Ectodermal cell (in vitro differentiated cells): ENCODE data around the gene ALDH5A1.

Experiments used
- H3K27ac ChIP-seq: 2 replicates; pipeline ENCODE4 v1.7.0; 2013; ENCODE audit warnings: mild to moderate bottlenecking, low read depth, low read length; ENCODE audit not compliant: insufficient read depth, poor library complexity, severe bottlenecking
- H3K27me3 ChIP-seq: 2 replicates; pipeline ENCODE4 v1.7.0; 2013; ENCODE audit warnings: mild to moderate bottlenecking, low read length; ENCODE audit not compliant: insufficient read depth, control insufficient read depth, poor library complexity, severe bottlenecking
- H3K36me3 ChIP-seq: one replicate; pipeline ENCODE4 v1.7.0; 2013; ENCODE audit warnings: low read length; ENCODE audit not compliant: control insufficient read depth, insufficient read depth
- H3K4me1 ChIP-seq: one replicate; pipeline ENCODE4 v1.7.0; 2013; ENCODE audit warnings: low read length; ENCODE audit not compliant: control insufficient read depth, insufficient read depth
- H3K4me3 ChIP-seq: 2 replicates; pipeline ENCODE4 v1.7.0; 2013; ENCODE audit warnings: low read depth, low read length, control low read depth; ENCODE audit not compliant: insufficient read depth
- H3K9me3 ChIP-seq: 2 replicates; pipeline ENCODE4 v1.7.0; 2013; ENCODE audit warnings: mild to moderate bottlenecking, low read length, moderate library complexity; ENCODE audit not compliant: control insufficient read depth
- WGBS, 2 experiments: methylation state at CpG; one replicate each; pipeline ENCODE4 v1.1.7; 2013; ENCODE audit warnings: missing lambda C conversion rate in 2 of 2; 5-methylcytosine and 5-hydroxymethylcytosine counted together

ALDH5A1 gene

DNA sequence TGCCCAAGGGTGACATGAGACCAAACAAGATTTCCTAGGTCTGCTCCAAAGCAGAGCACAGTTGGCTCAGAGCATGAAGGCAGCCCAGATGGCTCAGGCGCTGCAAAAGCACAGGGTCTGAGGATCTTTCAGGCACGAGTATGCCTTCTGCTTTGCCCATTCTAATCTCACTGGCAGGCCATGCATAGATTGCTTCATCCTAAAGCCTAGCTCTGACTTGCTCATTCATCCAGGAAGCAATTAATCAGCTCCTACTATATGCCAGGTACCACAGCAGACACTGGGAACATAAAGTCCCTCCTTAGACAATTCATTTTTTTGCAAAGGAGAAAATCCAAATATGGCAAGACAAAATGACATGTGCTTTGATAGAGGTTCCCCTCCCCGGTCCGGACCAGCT is 36.6 kb upstream of the ALDH5A1 start:
- no peaks in the 10 kb centered on the region for H3K27me3 ChIP-seq
- H3K4me3 ChIP-seq = no peak overlapping the region
- no peaks in the 10 kb centered on the region for H3K36me3 ChIP-seq
- no peak overlapping the region for H3K27ac ChIP-seq
- H3K4me1 ChIP-seq = no peaks in the 10 kb centered on the region
- WGBS, 2 experiments = 66 to 69% methylated on average over 4 of the region's 4 CpGs
- no peaks in the 10 kb centered on the region for H3K9me3 ChIP-seq

DNA sequence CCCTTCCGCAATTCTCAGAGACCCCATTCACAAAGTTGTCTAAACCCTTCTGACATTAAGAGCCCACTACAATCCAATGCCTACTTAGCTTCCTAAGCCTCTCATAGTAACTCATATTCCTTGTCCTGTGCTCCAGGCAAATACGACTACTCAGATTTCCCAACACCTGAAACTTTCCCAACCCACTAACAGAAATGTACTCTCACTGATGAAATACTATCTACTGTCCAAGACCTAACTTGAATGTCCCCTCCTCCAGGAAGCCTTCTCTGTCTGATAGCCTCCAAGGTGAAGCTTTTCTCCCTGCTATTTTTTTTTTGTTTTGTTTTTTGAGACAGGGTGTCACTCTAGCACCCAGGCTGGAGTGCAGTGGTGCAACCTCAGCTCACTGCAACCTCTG is 35.8 kb upstream of the ALDH5A1 start:
- no peaks in the 10 kb centered on the region for H3K9me3 ChIP-seq
- no peak overlapping the region for H3K27ac ChIP-seq
- H3K4me1 ChIP-seq = no peaks in the 10 kb centered on the region
- no peaks in the 10 kb centered on the region for H3K36me3 ChIP-seq
- 90 to 92% methylated on average over 2 of the region's 2 CpGs for WGBS, 2 experiments
- H3K4me3 ChIP-seq = no peak overlapping the region
- H3K27me3 ChIP-seq = no peaks in the 10 kb centered on the region

DNA sequence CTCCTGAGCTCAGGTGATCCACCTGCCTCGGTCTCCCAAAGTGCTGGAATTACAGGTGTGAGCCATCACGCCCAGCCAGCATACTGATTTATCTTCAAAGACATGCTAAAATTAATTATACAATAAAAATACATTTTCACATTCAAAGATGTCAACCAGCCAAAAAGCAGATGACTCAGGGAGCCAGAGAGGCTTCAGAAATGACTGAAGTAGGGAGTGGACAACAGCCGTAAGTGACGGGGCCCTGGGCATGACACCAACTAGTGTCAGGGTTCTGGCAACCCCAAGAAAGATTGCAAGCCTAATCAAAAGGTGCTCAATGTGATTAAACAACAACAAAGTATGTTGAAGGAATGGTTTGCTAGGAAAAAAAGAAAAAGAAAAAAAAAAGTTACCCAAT is 33.8 kb upstream of the ALDH5A1 start:
- H3K27me3 ChIP-seq = no peaks in the 10 kb centered on the region
- H3K4me1 ChIP-seq = no peaks in the 10 kb centered on the region
- no peaks in the 10 kb centered on the region for H3K9me3 ChIP-seq
- 94 to 98% methylated on average over 4 of the region's 4 CpGs for WGBS, 2 experiments
- H3K4me3 ChIP-seq = no peak overlapping the region
- H3K36me3 ChIP-seq = no peaks in the 10 kb centered on the region
- H3K27ac ChIP-seq = no peak overlapping the region

DNA sequence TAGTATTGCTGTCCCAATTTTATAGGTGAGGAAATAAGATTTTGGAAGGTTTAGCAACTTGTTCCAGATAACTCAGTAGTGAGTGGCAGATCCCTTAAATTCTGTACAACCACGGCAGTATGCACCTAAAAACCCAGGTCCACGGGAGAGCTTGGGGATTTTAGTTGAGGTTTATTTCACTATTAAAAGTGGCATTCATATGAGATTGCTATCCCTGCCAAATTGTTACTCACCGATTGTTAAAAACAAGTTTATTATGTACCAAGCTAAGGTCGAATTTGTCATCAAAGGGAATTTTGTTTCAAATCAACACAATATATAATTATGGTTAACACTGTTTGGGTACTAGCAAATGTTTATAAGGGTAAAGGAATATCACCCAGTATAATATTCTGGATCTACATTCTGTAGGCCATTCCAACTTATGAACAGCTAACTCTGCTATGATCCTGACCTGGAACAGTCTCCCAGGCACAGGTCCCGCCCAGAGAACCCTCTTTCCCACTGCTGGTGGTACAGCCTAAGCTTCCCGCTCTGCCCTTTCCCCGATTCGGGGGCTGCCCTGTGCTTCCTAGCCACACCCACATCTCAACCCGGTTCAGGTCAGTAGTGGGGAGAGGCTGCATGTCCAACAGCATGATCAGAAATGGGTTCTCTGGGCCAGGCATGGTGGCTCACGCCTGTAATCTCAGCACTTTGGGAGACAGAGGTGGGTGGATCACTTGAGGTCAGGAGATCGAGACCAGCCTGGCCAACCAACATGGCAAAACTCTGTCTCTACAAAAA is 30.3 kb upstream of the ALDH5A1 start:
- Histone ChIP-seq H3K9me3 (no peaks in the 10 kb centered on the region), H3K27ac (no peak overlapping the region), H3K36me3 (no peaks in the 10 kb centered on the region), H3K27me3 (no peaks in the 10 kb centered on the region), H3K4me3 (no peak overlapping the region), H3K4me1 (no peaks in the 10 kb centered on the region)
- 90 to 91% methylated on average over 9 to 11 of the region's 11 CpGs for WGBS, 2 experiments

DNA sequence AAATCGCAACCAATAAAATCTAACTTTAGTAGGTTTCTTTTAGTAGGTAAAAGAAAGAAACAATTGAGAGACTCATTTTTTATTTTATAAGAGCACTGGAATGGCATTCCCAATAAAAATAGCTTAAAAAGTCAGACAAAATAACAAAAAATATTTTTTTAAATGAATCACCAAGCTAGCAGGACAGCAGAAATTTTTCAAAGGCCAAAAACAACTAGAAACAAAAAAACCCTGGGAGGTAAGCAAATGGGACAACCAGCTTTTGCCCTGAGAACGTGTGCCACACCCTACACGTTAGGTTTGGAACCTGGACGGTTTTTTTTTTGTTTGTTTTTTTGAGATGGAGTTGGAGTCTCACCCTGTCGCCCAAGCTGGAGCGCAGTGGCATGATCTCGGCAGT is 25.0 kb upstream of the ALDH5A1 start:
- no peak overlapping the region for H3K27ac ChIP-seq
- no peaks in the 10 kb centered on the region for H3K36me3 ChIP-seq
- no peaks in the 10 kb centered on the region for H3K4me1 ChIP-seq
- no peaks in the 10 kb centered on the region for H3K9me3 ChIP-seq
- H3K4me3 ChIP-seq = no peak overlapping the region
- no peaks in the 10 kb centered on the region for H3K27me3 ChIP-seq
- 88 to 93% methylated on average over 6 of the region's 7 CpGs for WGBS, 2 experiments

DNA sequence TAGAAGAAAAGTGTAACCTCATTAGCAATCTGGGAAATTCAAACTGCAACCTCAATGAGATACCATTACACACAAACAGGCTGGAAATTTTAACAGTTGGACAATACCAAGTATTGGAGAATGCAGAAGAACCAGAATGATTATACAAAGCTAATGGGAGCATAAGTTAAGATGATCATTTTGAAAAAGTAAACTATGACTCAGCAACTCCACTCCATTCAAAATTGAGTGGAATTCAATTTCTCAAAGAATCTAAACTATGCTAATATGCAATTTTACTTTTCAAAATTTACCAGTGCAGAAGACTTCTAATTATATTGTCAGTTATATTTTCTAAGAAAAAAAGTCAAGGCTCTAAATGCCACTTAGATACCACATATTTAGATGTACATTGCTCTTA is 22.6 kb upstream of the ALDH5A1 start:
- Histone ChIP-seq H3K36me3 (no peaks in the 10 kb centered on the region), H3K27me3 (no peaks in the 10 kb centered on the region), H3K9me3 (no peaks in the 10 kb centered on the region), H3K27ac (no peak overlapping the region), H3K4me1 (no peaks in the 10 kb centered on the region), H3K4me3 (no peak overlapping the region)

DNA sequence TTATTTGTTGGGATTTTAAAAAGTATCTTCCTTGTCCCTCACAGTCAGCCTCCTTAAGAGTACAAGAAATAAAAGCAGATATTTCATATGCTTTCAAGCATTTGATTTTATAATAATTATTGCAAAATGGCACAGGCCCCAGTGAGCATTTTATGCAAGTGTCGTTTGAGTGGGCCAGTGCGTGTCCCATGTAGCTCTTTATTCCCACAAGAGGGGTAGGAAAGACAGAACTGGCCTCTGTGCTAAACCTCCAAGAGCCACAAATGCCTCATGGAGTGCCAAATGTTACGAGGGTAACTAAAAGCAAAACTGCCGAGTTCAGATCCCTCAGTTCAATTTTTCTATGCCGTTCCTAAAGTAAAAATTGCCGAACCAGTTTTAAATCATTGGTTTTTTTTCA is 18.1 kb upstream of the ALDH5A1 start:
- Histone ChIP-seq H3K27ac (no peak overlapping the region), H3K27me3 (no peaks in the 10 kb centered on the region), H3K4me1 (no peaks in the 10 kb centered on the region), H3K4me3 (no peak overlapping the region), H3K36me3 (no peaks in the 10 kb centered on the region), H3K9me3 (no peaks in the 10 kb centered on the region)
- 92 to 97% methylated on average over 6 of the region's 6 CpGs for WGBS, 2 experiments

DNA sequence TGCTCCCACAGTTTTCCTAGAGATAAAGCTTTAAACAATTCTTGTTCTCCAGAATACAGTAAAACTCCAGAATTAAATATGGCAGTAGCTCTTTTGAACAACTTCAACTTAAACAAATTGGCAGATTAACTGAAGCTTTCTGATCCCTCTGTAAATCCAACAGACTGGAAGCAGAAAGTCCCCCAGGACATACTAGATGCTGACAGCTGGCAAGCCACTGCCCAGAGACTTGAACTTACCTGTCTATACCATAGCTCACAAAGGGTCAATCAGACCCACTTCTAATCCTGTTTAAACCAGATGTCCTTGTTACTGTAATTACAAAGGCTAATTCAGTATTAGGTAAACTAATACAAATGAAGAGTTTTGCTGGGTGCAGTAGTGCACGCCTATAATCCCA is 17.7 kb upstream of the ALDH5A1 start:
- Histone ChIP-seq H3K4me3 (no peak overlapping the region), H3K27me3 (no peaks in the 10 kb centered on the region), H3K27ac (no peak overlapping the region), H3K4me1 (no peaks in the 10 kb centered on the region), H3K36me3 (no peaks in the 10 kb centered on the region), H3K9me3 (no peaks in the 10 kb centered on the region)
- WGBS, 2 experiments = 100% methylated on average over 1 of the region's 1 CpG; no CpG with 5 or more reads in 1 of the 2 experiments

DNA sequence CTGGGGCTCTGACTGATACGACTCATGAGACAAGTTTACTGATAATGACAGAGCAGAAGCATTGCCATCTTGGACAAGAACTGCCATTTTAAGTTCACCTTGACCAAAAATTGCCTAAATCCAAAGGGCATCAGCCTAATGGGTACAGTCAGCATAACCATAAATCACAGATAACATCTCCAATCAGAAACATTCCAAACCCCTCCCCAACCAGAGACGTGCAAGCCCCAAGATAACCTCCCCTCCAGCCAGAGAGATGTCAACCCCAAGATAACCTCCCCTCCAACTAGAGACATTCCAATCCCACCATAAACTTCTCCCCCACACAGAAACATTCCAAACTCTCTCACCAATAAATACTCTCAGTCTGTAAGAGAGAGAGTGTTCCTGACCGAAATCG is 15.9 kb upstream of the ALDH5A1 start:
- no peak overlapping the region for H3K27ac ChIP-seq
- H3K27me3 ChIP-seq = no peaks in the 10 kb centered on the region
- H3K4me3 ChIP-seq = no peak overlapping the region
- H3K36me3 ChIP-seq = no peaks in the 10 kb centered on the region
- H3K9me3 ChIP-seq = no peaks in the 10 kb centered on the region
- no peaks in the 10 kb centered on the region for H3K4me1 ChIP-seq
- 94% methylated on average over 4 of the region's 4 CpGs for WGBS, 2 experiments

DNA sequence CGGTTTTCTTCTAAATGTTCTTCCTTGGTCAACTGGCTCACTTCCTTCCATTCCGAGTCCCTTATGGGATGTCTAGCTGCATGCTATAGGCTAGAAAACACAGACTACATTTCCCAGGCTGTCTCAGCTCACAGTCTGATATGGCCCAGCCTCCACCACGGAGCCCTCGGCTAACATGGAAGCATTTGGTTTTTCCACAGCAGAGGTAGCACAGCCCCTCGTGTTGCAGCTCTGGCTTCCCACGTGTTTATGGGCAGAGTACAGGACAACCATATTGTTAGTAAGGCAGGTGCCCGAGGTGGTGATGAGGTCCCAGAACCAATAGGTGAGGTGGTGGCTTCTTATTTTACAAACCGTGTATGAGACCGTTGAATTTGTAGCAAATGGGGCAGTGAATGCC is 14.1 kb upstream of the ALDH5A1 start:
- H3K36me3 ChIP-seq = no peaks in the 10 kb centered on the region
- WGBS, 2 experiments = 90% methylated on average over 9 of the region's 9 CpGs
- no peak overlapping the region for H3K4me3 ChIP-seq
- no peaks in the 10 kb centered on the region for H3K27me3 ChIP-seq
- no peak overlapping the region for H3K27ac ChIP-seq
- H3K4me1 ChIP-seq = no peaks in the 10 kb centered on the region
- H3K9me3 ChIP-seq = no peaks in the 10 kb centered on the region

DNA sequence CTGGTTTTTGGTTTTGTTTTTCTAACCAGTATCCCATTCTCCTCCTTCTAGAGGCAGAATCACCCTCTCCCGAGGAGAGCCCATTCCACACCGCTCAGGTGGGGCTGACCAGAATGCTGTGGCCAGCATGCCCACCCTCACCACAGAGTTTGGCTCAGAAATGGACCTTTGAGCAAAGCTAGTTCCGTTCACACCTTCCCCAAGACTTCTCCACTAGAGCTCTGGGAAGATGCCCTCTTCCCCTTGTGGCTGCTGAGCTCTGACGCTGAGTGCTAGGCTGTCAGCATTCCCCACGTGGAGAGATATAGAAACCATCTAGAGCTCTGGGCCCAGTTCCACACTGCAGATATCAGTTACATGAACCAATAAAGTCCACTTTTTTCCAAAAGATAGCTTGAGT is 13.3 kb upstream of the ALDH5A1 start:
- Histone ChIP-seq H3K9me3 (no peaks in the 10 kb centered on the region), H3K27ac (no peak overlapping the region), H3K36me3 (no peaks in the 10 kb centered on the region), H3K27me3 (no peaks in the 10 kb centered on the region), H3K4me1 (no peaks in the 10 kb centered on the region), H3K4me3 (no peak overlapping the region)
- 90 to 94% methylated on average over 5 of the region's 5 CpGs for WGBS, 2 experiments
